GM12864 (cell line): ENCODE results near the gene FUOM.

Experiments
- DNase-seq: peaks from one replicate; pipeline ENCODE4 v3.0.0-alpha.2; 2011; ENCODE audit warnings: low read depth
- H3K4me3 ChIP-seq: 2 replicates; pipeline ENCODE4 v1.5.1; 2011; ENCODE audit warnings: mild to moderate bottlenecking, low read depth, low read length, control low read depth
- TF ChIP-seq, protein P1 (sequence below): IDR thresholded peaks from 2 replicates; pipeline ENCODE4 v1.5.1; 2011; ENCODE audit warnings: low read depth, mild to moderate bottlenecking, moderate library complexity, low read length, control low read depth, inconsistent platforms; ENCODE audit errors: missing control alignments

The FUOM gene

DNA sequence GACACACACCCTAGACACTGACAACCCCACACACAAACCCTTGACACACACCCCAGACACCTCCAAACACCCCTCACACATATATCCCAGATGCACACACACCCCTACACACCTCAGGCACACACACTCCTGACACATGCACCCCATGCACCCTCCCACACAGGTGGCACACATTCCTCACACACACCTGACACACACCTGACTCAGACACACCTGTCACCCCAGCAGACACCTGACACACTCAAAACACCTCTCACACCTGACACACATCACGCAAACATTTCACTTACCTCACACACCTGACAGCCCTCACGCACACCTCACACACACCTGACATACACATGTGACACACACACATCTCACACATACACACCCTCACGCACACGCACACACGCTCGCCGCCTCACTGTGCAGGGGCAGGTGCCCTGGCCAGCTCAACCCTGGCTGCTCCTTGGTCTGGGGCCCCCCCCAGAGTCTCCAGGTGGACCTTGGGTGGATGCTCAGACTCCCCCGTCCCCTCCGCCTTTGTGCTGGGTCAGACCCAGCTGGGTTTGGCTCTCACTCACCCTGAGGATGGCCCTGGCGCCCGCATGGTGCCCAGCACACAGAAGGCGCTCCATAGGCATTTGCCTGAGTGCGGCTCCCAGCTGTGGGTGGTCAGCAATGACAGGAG, 18.0 kb downstream of the FUOM start:
- TF ChIP-seq, protein P1, sequence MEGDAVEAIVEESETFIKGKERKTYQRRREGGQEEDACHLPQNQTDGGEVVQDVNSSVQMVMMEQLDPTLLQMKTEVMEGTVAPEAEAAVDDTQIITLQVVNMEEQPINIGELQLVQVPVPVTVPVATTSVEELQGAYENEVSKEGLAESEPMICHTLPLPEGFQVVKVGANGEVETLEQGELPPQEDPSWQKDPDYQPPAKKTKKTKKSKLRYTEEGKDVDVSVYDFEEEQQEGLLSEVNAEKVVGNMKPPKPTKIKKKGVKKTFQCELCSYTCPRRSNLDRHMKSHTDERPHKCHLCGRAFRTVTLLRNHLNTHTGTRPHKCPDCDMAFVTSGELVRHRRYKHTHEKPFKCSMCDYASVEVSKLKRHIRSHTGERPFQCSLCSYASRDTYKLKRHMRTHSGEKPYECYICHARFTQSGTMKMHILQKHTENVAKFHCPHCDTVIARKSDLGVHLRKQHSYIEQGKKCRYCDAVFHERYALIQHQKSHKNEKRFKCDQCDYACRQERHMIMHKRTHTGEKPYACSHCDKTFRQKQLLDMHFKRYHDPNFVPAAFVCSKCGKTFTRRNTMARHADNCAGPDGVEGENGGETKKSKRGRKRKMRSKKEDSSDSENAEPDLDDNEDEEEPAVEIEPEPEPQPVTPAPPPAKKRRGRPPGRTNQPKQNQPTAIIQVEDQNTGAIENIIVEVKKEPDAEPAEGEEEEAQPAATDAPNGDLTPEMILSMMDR, result no peak
- no peak overlapping the region for H3K4me3 ChIP-seq
- no peak for DNase-seq

DNA sequence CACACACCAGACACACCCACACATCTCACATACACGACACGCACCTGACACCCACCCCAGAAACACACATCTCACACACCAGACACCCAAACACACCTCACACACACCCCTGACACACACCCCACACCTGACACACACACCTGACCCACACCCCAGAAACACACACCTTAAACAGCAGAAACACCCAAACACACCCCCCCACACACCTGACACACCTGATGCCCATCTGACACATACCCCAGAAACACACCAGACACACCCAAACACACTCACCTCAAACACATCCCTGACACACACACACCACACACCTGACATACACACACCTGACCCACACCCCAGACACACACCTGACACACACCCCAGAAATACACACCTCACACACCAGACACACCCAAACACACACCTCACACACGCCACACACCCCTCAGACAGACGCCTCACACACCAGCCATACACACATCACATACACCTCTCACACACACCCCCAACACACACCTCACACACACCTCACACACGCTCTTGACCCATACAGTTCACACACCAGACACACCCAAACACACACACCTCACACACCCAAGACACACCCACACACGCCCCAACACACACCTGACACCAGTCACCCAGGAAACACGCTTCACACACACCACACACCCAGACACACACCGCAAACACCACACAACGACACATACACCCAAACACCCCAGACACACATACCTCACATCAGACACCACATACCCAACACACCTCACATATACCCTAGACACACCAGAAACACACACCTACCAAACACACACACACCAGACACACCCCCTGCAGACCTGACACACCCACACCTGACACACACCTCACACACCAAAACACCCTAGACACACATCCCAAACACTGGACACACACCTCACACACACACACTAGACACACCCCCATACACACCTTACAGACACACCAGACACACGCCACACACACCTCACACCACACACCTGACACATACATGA, 19.4 kb downstream of the FUOM start:
- no peak for DNase-seq
- TF ChIP-seq, protein P1, result no peak
- H3K4me3 ChIP-seq, result no peak overlapping the region

DNA sequence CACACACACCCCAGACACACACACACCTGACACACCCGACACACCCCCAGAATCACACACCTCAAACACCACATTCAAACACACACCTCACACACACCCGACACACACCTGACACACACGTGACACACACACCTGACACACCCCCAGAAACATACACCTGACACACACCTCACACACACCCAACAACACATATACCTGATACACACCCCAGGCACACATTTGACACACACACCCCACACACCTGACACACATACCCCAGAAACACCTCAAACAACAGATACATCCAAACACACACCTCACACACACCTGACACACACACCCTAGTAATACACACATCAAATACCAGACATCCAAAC, 20.5 kb downstream of the FUOM start:
- H3K4me3 ChIP-seq, result no peak overlapping the region
- TF ChIP-seq, protein P1, result no peak

DNA sequence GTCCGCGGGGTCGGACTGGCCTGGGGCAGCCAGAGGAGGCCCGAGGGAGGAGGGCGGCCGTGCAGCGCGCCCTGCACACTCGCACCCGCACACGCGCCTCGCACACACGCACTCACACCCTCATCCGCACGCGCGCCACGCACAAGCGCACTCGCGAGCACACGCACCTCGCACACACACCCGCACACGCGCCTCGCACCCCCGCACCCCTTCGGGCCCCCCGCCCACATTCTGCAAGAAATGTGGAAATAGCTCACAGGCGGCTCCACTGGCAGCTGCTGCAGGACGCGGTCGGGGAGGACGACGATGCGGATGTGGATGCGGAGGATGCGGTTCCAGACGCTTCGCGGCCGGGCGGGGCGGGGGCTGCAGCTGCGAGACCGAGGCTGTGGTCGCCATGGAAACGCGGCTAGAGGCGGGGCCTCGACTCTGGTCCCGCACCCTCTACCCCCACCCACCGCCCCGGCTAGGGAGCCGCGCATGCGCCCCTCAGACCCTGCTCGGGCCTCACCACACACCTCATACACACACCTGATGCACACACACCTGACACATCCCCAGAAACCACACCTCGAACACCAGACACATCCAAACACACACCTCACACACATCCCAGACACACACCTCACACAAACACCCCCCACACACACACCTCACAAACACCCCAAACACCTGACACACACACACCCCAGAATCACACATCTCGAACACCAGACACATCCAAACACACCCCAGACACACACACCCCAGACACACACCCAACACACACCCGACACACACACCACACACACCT, 21.0 kb downstream of the FUOM start, which contains the start of gene CALY:
Gene CALY (minus strand): TSS at position 320 of the 793 bp plus-strand sequence. CDS start 7,907 bp downstream, outside the sequence.
- TF ChIP-seq, protein P1, result no peak
- H3K4me3 ChIP-seq, result no peak within 1 kb of the TSS; the same call in 1 of the 2 replicates
- DNase-seq, result no peak

More for the DNA sequence above, 20.5 kb downstream of the FUOM start:
- no peak for DNase-seq

DNA sequence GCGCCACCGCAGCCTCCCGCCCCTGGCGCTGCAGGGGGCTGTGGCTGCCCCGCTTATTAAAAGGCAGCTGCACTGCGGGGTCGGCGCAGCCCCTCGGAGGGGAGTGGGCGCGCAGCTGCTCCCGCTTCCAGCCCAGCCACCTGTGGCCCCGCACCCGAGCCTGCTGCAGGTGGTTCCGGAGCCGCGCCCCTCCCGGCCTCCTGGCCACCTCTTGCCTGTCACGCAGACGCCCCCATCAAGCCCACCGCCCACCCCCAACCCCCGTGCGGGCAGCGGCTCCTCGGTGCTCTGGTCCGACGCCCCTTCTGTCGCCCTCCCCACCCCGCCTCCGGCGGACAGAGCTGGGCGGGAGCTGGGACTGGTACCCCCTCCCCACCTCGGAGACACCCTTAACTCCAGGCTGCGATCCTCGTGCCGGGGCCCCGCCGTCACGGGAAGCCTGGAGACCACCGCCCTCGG, 21.7 kb downstream of the FUOM start:
- TF ChIP-seq, protein P1, result no peak
- no peak overlapping the region; the same call in 1 of the 2 replicates for H3K4me3 ChIP-seq
- no peak for DNase-seq
